SK-N-SH (cell line): ENCODE data around the gene DGCR8. TPM values are rescaled to one million over a fixed set of nuclear protein-coding genes. Genes with fewer than 3 reads are reported as not detected.

Source experiments
- CTCF ChIA-PET: fragments of 300-600, 350-600 bp; formaldehyde crosslinking; extraction: SDS; loops from one replicate; lab custom pipeline; 2021; lab: Yijun Ruan, JAX
- POLR2A ChIA-PET: fragments of 350-600 bp; sonication (Branson Sonifier 250); formaldehyde crosslinking; extraction: SDS; loops from one replicate; lab custom pipeline; 2020; ENCODE audit warnings: antibody characterized with exemption, inconsistent platforms; lab: Yijun Ruan, JAX
- DNase-seq: peaks from one replicate; pipeline ENCODE4 v3.0.0; 2012
- H2AFZ ChIP-seq: fragments of 200-600 bp; sonication (generic); 2 replicates; pipeline ENCODE4 v1.8.1; 2016; ENCODE audit warnings: antibody characterized with exemption, mild to moderate bottlenecking, low read depth
- H3F3A ChIP-seq: fragments of 200-600 bp; sonication (generic); replicated peaks from 2 replicates; pipeline ENCODE3; 2016; ENCODE audit warnings: antibody characterized with exemption, mild to moderate bottlenecking; ENCODE audit not compliant: insufficient read depth
- H3K27ac ChIP-seq, 2 experiments: fragments of 200-500 bp in 1 of 2; fragments of 200-600 bp in 1 of 2; sonication (Bioruptor generic) in 1 of 2; sonication (generic), shearing (Covaris generic) in 1 of 2; 2 replicates each; pipeline versions ENCODE4 v1.5.1 to v1.6.1; 2014 to 2016; ENCODE audit warnings: low read depth in 2 of 2, inconsistent platforms in 1 of 2, low read length in 1 of 2, mild to moderate bottlenecking in 1 of 2, mixed read lengths in 1 of 2
- H3K27me3 ChIP-seq: fragments of 200-600 bp; sonication (generic), shearing (Covaris generic); 2 replicates; pipeline ENCODE4 v1.6.1; 2016; ENCODE audit warnings: mixed run types; ENCODE audit not compliant: insufficient read depth
- H3K36me3 ChIP-seq, 2 experiments: fragments of 200-500 bp in 1 of 2; fragments of 200-600 bp in 1 of 2; sonication (Bioruptor generic) in 1 of 2; sonication (generic) in 1 of 2; replicated peaks in 1 of 2; 2 replicates each; pipeline versions ENCODE3 to v1.5.1; 2014 to 2016; ENCODE audit warnings: low read length in 1 of 2, mild to moderate bottlenecking in 1 of 2; ENCODE audit not compliant: insufficient read depth in 2 of 2, control insufficient read depth in 1 of 2
- H3K4me1 ChIP-seq, 2 experiments: fragments of 200-500 bp in 1 of 2; fragments of 200-600 bp in 1 of 2; sonication (Bioruptor generic) in 1 of 2; sonication (generic), shearing (Covaris generic) in 1 of 2; 2 replicates each; pipeline versions ENCODE4 v1.5.1 to v1.6.1; 2014 to 2016; ENCODE audit warnings: low read depth in 1 of 2, low read length in 1 of 2, mixed run types in 1 of 2; ENCODE audit not compliant: insufficient read depth in 2 of 2, control insufficient read depth in 1 of 2
- H3K4me2 ChIP-seq: fragments of 200-600 bp; sonication (generic), shearing (Covaris generic); 2 replicates; pipeline ENCODE4 v1.6.1; 2017; ENCODE audit warnings: mixed run types
- H3K4me3 ChIP-seq, 2 experiments: fragments of 200-500 bp in 1 of 2; fragments of 200-600 bp in 1 of 2; sonication (Bioruptor generic) in 1 of 2; sonication (generic), shearing (Covaris generic) in 1 of 2; 2 replicates each; pipeline versions ENCODE4 v1.5.1 to v1.8.1; 2014 to 2016; ENCODE audit warnings: low read depth in 2 of 2, inconsistent platforms in 1 of 2, low read length in 1 of 2, mild to moderate bottlenecking in 1 of 2, mixed read lengths in 1 of 2, moderate library complexity in 1 of 2
- H3K79me2 ChIP-seq: fragments of 200-600 bp; sonication (generic); 2 replicates; pipeline ENCODE4 v1.8.1; 2017; ENCODE audit warnings: mild to moderate bottlenecking; ENCODE audit not compliant: insufficient read depth
- H3K9ac ChIP-seq: fragments of 200-600 bp; sonication (generic); 2 replicates; pipeline ENCODE4 v1.6.1; 2017; ENCODE audit warnings: mixed run types
- H3K9me2 ChIP-seq: fragments of 200-600 bp; sonication (generic); 2 replicates; pipeline ENCODE4 v1.6.1; 2017; ENCODE audit warnings: mixed run types
- H3K9me3 ChIP-seq: fragments of 200-600 bp; sonication (generic); 2 replicates; pipeline ENCODE4 v1.6.1; 2017; ENCODE audit warnings: mixed run types, mild to moderate bottlenecking, moderate library complexity
- H4K20me1 ChIP-seq: fragments of 200-600 bp; sonication (generic); 2 replicates; pipeline ENCODE4 v1.6.1; 2017; ENCODE audit warnings: mild to moderate bottlenecking, mixed run types; ENCODE audit not compliant: insufficient read depth
- CHD2 ChIP-seq: fragments of 150-350 bp; IDR thresholded peaks from 2 replicates; pipeline ENCODE4 v1.6.1; 2018; ENCODE audit warnings: low read length; ENCODE audit not compliant: partially characterized antibody
- EZH2phosphoT487 ChIP-seq: fragments of 200-600 bp; sonication (generic); IDR thresholded peaks from 2 replicates; pipeline ENCODE4 v1.6.1; 2017; ENCODE audit warnings: low read depth, mixed run types, mild to moderate bottlenecking, antibody characterized with exemption, moderate library complexity, borderline replicate concordance
- FOXM1 ChIP-seq: IDR thresholded peaks from 2 replicates; pipeline ENCODE4 v1.4.0; 2012; ENCODE audit warnings: low read depth, mild to moderate bottlenecking
- GATA2 ChIP-seq: sonication (generic); formaldehyde crosslinking; IDR thresholded peaks from 2 replicates; pipeline ENCODE4 v1.5.0; 2020; ENCODE audit warnings: mild to moderate bottlenecking, missing genetic modification reagents
- IRF3 ChIP-seq: fragments of 150-350 bp; IDR thresholded peaks from 2 replicates; pipeline ENCODE4 v1.6.1; 2016; ENCODE audit warnings: mild to moderate bottlenecking, low read depth, low read length
- JUND ChIP-seq: IDR thresholded peaks from 2 replicates; pipeline ENCODE4 v1.4.0; 2012
- MAX ChIP-seq: IDR thresholded peaks from 2 replicates; pipeline ENCODE4 v1.4.0; 2012; ENCODE audit warnings: low read depth
- PBX3 ChIP-seq: IDR thresholded peaks from 2 replicates; pipeline ENCODE4; 2012
- POLR2AphosphoS5 ChIP-seq: IDR thresholded peaks from 2 replicates; pipeline ENCODE4 v1.6.1; 2012; ENCODE audit warnings: low read depth, low read length
- RCOR1 ChIP-seq: fragments of 150-350 bp; IDR thresholded peaks from 2 replicates; pipeline ENCODE4 v1.6.1; 2017; ENCODE audit warnings: antibody characterized with exemption, low read length
- REST ChIP-seq: IDR thresholded peaks from 2 replicates; pipeline ENCODE4 v1.6.1; 2012; ENCODE audit warnings: mild to moderate bottlenecking, low read depth, low read length, moderate library complexity
- RXRA ChIP-seq: IDR thresholded peaks from 2 replicates; pipeline ENCODE4 v1.4.0; 2012; ENCODE audit warnings: low read depth, mild to moderate bottlenecking, borderline replicate concordance
- SMC3 ChIP-seq: IDR thresholded peaks from 2 replicates; pipeline ENCODE4 v1.6.1; 2012; ENCODE audit warnings: low read depth, low read length, improper control_type of control experiment
- YY1 ChIP-seq: IDR thresholded peaks from 2 replicates; pipeline ENCODE4 v1.4.0; 2012; ENCODE audit warnings: low read depth, mild to moderate bottlenecking
- ZBTB33 ChIP-seq: IDR thresholded peaks from 2 replicates; pipeline ENCODE4 v1.4.0; 2012; ENCODE audit warnings: low read depth, borderline replicate concordance
- WGBS: methylation state at CpG from one replicate; pipeline ENCODE4 v1.1.6; 2017; ENCODE audit warnings: low lambda C conversion rate; 5-methylcytosine and 5-hydroxymethylcytosine counted together
- polyA plus RNA-seq, 3 experiments: library from polyadenylated mRNA; depleted of rRNA; stranded (reverse); fragments of >200 nt; gene quantifications; 2 replicates each; pipeline ENCODE4 v1.2.3, GENCODE V29; 2012

DGCR8 gene
- polyA plus RNA-seq, 1 of the 3 experiments (the other 2 are of a cell fraction), result 26.5 TPM

GRCh38 chr22:20034143-20034542 is 45.9 kb upstream of the DGCR8 start:
- ChIA-PET POLR2A (no interaction called here), CTCF (interaction anchor here (1.0 kb wide), 1 partner anchor 19 kb away, joined by 3 read pairs; no protein-coding TSS in a partner anchor)
- WGBS, result 86% methylated on average over 5 of the region's 5 CpGs

More at GRCh38 chr22:20034143-20034542, 45.9 kb upstream of the DGCR8 start:
- Histone ChIP-seq H3K27ac (no peak overlapping the region), H4K20me1 (0 out of 2 replicates have a peak, but pooled peaks cover 9% of the 10 kb centered on the region), H3K4me3 (no peak overlapping the region), H3K4me1 (peaks cover 0 to 26% of the 10 kb centered on the region in 2 experiments; a peak in 1 of 4 replicates), H3K27me3 (no peaks in the 10 kb centered on the region), H3K4me2 (no peak overlapping the region), H3K79me2 (peaks cover 21% of the 10 kb centered on the region; the same call in 1 of the 2 replicates), H2AFZ (no peak overlapping the region), H3K9me3 (no peaks in the 10 kb centered on the region), H3K36me3 (no peaks in the 10 kb centered on the region), H3F3A (no peaks in the 10 kb centered on the region), H3K9ac (no peak overlapping the region), H3K9me2 (no peaks in the 10 kb centered on the region)
- no peak for DNase-seq
- TF ChIP-seq POLR2AphosphoS5 (no peak), REST (no peak), FOXM1 (no peak), EZH2phosphoT487 (no peak), MAX (no peak), YY1 (no peak), CHD2 (no peak), RCOR1 (no peak), IRF3 (no peak), ZBTB33 (no peak), GATA2 (CRISPR knock-in tag) (no peak), PBX3 (no peak), SMC3 (no peak), RXRA (no peak), JUND (no peak)
